Measurements from ENCODE around the gene ANKLE1. TPM values are rescaled to one million over a fixed set of nuclear protein-coding genes. Genes with fewer than 3 reads are reported as not detected.

ANKLE1 gene
- total RNA-seq, 1 donor from 2014 or later = 0.99 TPM

- H3K4me1 Mint-ChIP-seq (ENCODE audit: unreplicated experiment) = peaks cover 5% of the 10 kb centered on the region
- no peak for DNase-seq (ENCODE audit: extremely low spot score, unreplicated experiment)
- TF ChIP-seq, protein P1, sequence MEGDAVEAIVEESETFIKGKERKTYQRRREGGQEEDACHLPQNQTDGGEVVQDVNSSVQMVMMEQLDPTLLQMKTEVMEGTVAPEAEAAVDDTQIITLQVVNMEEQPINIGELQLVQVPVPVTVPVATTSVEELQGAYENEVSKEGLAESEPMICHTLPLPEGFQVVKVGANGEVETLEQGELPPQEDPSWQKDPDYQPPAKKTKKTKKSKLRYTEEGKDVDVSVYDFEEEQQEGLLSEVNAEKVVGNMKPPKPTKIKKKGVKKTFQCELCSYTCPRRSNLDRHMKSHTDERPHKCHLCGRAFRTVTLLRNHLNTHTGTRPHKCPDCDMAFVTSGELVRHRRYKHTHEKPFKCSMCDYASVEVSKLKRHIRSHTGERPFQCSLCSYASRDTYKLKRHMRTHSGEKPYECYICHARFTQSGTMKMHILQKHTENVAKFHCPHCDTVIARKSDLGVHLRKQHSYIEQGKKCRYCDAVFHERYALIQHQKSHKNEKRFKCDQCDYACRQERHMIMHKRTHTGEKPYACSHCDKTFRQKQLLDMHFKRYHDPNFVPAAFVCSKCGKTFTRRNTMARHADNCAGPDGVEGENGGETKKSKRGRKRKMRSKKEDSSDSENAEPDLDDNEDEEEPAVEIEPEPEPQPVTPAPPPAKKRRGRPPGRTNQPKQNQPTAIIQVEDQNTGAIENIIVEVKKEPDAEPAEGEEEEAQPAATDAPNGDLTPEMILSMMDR (IDR thresholded peaks at IDR 0.05) = no peak
- H3K27me3 Mint-ChIP-seq (ENCODE audit: unreplicated experiment) = no peaks in the 10 kb centered on the region
- H3K36me3 Mint-ChIP-seq (ENCODE audit: unreplicated experiment) = peaks cover 3% of the 10 kb centered on the region
- no peak overlapping the region for H3K27ac Mint-ChIP-seq (ENCODE audit: unreplicated experiment)
- no peaks in the 10 kb centered on the region for H3K9me3 Mint-ChIP-seq (ENCODE audit: unreplicated experiment)
- H3K4me3 Mint-ChIP-seq (ENCODE audit: unreplicated experiment) = no peak overlapping the region
Observed at GRCh38 chr19:17325881-17326594, 44.3 kb downstream of the ANKLE1 start.

- peaks cover 5% of the 10 kb centered on the region for H3K4me1 Mint-ChIP-seq (ENCODE audit: unreplicated experiment)
- H3K4me3 Mint-ChIP-seq (ENCODE audit: unreplicated experiment) = no peak overlapping the region
- no peaks in the 10 kb centered on the region for H3K9me3 Mint-ChIP-seq (ENCODE audit: unreplicated experiment)
Observed at GRCh38 chr19:17326595-17326966, 44.9 kb downstream of the ANKLE1 start.

DNA sequence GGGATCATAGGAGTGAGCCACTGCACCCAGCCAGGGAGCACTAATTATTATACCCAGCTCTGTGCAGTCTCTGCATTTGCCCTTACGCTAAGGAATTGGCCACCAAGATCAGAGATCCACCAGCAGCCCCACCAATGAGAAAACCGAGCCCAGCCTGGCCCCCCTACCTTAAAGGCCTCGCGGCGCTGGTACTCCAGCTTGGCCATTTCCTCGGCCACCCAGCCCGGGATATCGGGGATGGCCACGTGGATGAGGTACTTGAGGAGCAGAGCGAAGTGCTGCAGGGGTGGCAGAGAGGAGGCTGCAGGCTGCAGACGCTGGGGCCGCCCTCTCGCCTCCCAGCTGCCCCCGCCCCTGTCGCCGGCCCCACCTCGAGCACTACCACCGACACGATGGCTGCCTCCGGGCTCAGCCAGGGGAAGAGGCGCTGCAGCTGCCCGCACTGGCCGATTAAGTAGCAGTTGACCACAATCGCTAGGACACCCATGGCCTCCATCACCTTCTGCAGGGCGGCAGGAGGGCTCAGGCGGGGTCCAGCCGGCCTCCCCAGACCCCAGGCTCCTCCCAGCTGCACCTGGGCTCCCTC, 45.5 kb downstream of the ANKLE1 start:
- Mint-ChIP-seq H3K4me1 (ENCODE audit: unreplicated experiment) (peaks cover 5% of the 10 kb centered on the region), H3K36me3 (ENCODE audit: unreplicated experiment) (peaks cover 3% of the 10 kb centered on the region), H3K27ac (ENCODE audit: unreplicated experiment) (no peak overlapping the region), H3K27me3 (ENCODE audit: unreplicated experiment) (no peaks in the 10 kb centered on the region), H3K9me3 (ENCODE audit: unreplicated experiment) (no peaks in the 10 kb centered on the region), H3K4me3 (ENCODE audit: unreplicated experiment) (no peak overlapping the region)
- no peak for DNase-seq (ENCODE audit: extremely low spot score, unreplicated experiment)
- TF ChIP-seq, protein P1 (IDR thresholded peaks at IDR 0.05) = no peak

More at GRCh38 chr19:17326595-17326966, 44.9 kb downstream of the ANKLE1 start:
- DNase-seq (ENCODE audit: extremely low spot score, unreplicated experiment) = no peak
- TF ChIP-seq, protein P1 (IDR thresholded peaks at IDR 0.05) = no peak
- Mint-ChIP-seq H3K36me3 (ENCODE audit: unreplicated experiment) (peaks cover 3% of the 10 kb centered on the region), H3K27ac (ENCODE audit: unreplicated experiment) (no peak overlapping the region), H3K27me3 (ENCODE audit: unreplicated experiment) (no peaks in the 10 kb centered on the region)

- Mint-ChIP-seq H3K9me3 (ENCODE audit: unreplicated experiment) (no peaks in the 10 kb centered on the region), H3K27ac (ENCODE audit: unreplicated experiment) (no peak overlapping the region), H3K27me3 (ENCODE audit: unreplicated experiment) (no peaks in the 10 kb centered on the region), H3K4me3 (ENCODE audit: unreplicated experiment) (no peak overlapping the region), H3K36me3 (ENCODE audit: unreplicated experiment) (no peaks in the 10 kb centered on the region), H3K4me1 (ENCODE audit: unreplicated experiment) (peaks cover 3% of the 10 kb centered on the region)
- no peak for DNase-seq (ENCODE audit: extremely low spot score, unreplicated experiment)
- TF ChIP-seq, protein P1 (IDR thresholded peaks at IDR 0.05) = no peak
Observed at GRCh38 chr19:17327654-17328516, 46.2 kb downstream of the ANKLE1 start.

Measured in osteocyte (in vitro differentiated cells).